Measurements from ENCODE around the gene CEP170B. TPM values are rescaled to one million over a fixed set of nuclear protein-coding genes. Genes with fewer than 3 reads are reported as not detected.
"Not testable (repeated sequence)": the region's sequence is repeated elsewhere in the genome, so short reads cannot be mapped to it uniquely, and the experiment has no call there.

The CEP170B gene
- total RNA-seq, 1 donor from 2014 or later, result 5.0 TPM

DNA sequence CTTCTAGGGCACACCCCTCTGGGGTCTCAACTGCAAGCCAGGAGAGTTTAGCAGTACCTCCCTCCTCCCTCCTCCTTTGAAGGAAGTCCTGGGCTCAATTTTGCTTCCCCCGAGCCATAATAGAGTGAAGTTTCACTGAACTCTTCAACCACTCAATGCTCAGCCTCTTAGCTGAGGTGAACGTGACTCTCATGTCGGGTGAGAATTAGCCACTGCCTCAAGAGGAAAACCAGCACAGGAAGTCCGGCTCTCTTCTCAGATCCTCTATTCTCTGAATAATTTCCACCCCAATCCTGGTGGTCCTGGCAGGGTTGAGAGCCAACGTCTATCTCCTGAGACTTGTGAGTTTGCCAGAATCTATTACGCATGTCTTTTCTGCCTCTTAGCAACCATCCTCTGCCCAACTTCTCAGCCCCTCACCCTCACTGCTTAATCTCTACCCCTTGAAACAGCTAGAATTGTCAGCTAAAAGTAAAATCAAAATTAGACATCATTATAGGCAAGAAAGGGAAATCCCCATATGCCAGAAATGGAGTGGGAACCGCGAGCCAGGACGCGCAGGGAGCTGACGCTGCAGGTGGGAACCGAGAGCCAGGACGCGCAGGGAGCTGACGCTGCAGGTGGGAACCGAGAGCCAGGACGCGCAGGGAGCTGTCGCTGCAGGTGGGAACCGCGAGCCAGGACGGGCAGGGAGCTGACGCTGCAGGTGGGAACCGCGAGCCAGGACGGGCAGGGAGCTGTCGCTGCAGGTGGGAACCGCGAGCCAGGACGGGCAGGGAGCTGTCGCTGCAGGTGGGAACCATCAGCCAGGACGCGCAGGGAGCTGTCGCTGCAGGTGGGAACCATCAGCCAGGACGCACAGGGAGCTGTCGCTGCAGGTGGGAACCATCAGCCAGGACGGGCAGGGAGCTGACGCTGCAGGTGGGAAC lies 39.8 kb downstream of the CEP170B start:
- intact Hi-C loops (cut with micrococcal nuclease), result not testable (repeated sequence)

DNA sequence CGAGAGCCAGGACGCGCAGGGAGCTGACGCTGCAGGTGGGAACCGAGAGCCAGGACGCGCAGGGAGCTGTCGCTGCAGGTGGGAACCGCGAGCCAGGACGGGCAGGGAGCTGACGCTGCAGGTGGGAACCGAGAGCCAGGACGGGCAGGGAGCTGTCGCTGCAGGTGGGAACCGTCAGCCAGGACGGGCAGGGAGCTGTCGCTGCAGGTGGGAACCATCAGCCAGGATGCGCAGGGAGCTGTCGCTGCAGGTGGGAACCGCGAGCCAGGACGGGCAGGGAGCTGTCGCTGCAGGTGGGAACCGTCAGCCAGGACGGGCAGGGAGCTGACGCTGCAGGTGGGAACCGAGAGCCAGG lies 40.5 kb downstream of the CEP170B start:
- intact Hi-C loops (cut with micrococcal nuclease), result not testable (repeated sequence)

DNA sequence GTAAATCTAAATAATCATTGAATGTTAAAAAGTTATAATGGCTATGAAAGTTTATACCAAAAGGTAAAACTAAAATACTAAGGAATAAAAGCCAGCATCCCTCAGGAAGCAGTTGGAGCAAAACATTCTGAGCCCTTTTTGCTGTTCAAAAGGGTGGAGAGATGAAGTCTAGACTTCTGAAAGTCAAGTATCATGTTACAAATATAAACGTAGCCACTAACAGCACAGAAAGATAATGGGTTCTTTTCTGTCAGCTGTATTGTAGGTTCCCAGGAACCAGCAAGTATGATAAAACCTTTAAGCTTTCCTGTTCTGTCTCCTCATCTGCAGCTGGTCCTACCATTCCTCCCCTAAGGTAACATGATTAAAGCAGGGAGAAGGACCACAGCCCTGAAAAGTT lies 43.2 kb downstream of the CEP170B start:
- intact Hi-C loops (cut with micrococcal nuclease), result no loop called here

DNA sequence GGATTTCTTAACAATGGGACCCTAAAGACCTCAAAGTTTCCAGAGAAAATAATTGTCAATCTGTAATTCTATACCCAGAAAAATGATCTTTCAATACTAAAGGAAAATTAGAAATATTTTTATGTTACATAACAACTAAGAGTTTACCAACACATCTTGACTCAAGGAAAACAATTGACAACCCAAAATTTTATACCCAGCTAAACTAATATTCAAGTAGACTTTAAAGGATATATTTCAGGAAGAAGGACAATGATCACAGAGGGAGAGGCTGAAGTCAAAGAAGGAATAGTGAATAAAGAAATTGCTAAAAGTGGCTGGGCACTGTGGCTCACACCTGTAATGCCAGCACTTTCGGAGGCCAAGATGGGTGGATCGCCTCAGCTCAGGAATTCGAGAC lies 47.0 kb downstream of the CEP170B start:
- intact Hi-C loops (cut with micrococcal nuclease), result no loop called here

DNA sequence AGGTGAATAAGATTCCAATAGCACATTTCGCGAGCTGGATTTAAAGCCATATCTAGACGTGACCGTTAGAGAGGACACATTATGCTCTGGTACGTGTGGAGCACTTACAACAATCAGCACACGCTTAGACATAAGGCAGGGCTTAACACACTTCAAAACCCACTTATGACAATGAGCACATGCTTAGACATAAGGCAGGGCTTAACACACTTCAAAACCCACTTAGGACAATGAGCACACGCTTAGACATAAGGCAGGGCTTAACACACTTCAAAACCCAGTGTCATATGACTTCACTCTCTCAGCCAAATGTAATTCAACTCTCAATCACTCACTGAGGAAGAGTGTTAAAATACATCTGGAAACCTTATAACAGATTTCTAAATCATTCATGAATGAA lies 48.4 kb downstream of the CEP170B start:
- intact Hi-C loops (cut with micrococcal nuclease), result no loop called here

DNA sequence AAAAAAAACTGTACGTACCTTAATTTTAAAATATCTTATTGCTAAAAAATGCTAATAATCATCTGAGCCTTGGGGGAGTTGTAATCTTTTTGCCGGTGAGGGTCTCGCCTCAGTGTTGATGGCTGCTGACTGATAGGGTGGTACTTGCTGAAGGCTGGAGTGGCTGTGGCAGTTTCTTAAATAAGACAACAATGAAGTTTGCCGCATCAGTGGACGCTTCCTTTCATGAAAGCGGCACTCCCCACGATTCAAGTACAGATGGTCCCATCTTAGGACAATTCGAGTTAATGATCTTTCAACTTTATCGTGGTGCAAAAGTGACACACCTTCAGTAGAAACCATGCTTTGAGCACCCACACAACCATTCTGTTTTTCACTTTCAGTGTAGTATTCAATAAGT lies 52.0 kb downstream of the CEP170B start:
- intact Hi-C loops (cut with micrococcal nuclease), result no loop called here

DNA sequence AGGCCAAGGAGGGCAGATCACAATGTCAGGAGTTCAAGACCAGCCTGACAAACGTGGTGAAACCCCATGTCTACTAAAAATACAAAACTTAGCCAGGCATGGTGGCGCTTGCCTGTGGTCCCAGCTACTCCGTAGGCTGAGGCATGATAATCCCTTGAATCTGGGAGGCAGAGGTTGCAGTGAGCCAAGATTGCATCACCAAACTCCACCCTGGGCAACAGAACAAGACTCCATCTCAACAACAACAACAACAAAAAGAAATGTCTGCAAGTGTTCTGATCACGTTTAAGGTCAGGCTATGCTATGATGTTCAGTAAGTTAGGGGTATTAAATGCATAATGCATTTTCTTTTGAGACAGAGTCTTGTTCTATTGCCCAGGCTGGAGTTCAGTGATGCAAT lies 52.9 kb downstream of the CEP170B start:
- intact Hi-C loops (cut with micrococcal nuclease), result no loop called here

DNA sequence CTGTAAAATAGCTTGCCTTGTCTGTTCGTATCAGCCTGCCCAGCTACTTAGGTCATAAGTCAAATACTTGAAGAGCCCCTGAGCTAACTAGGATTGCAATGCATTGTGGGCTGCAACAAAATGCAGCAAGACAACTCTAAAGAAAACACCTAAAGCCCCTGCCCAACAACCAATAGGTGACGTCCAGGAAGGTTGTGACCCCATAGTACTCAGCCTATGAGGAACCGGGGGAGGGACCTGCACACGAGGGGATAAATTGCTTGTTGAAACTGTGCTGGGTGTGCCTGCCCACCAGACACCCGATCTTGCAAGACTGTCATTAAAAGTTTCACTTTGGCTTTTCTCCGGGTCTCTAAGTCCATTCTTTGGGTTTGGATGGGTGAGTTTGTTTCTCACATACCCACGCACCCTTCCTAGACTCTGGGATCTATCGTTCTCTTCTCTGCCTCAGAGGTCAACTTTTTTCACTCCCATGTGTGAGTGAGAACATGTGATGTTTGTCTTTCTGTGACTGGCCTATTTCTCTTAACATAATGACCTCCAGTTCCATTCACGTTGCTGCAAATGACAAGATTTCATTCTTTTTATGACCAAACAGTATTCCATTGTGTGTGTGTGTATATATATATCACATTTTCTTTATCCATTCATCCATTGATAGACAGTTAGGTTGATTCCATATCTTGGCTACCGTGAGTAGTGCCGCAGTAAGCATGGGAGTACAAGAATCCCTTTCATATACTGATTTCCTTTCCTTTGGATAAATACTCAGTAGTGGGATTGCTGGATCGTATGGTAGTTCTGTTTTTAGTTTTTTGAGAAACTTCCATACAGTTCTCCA lies 54.3 kb downstream of the CEP170B start:
- intact Hi-C loops (cut with micrococcal nuclease), result not testable (repeated sequence)

DNA sequence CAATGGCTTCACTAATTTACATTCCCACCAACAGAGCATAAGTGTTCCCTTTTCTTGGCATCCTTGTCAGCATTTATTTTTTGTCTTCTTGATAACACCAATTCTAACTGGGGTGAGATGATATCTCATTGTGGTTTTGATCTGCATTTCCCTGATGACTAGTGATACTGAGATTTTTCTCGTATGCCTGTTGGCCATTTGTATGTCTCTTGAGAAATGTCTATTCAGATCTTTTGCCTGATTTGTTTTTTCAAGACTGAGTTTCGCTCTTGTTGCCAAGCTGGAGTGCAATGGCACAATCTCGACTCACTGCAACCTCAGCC lies 54.9 kb downstream of the CEP170B start:
- intact Hi-C loops (cut with micrococcal nuclease), result no loop called here

DNA sequence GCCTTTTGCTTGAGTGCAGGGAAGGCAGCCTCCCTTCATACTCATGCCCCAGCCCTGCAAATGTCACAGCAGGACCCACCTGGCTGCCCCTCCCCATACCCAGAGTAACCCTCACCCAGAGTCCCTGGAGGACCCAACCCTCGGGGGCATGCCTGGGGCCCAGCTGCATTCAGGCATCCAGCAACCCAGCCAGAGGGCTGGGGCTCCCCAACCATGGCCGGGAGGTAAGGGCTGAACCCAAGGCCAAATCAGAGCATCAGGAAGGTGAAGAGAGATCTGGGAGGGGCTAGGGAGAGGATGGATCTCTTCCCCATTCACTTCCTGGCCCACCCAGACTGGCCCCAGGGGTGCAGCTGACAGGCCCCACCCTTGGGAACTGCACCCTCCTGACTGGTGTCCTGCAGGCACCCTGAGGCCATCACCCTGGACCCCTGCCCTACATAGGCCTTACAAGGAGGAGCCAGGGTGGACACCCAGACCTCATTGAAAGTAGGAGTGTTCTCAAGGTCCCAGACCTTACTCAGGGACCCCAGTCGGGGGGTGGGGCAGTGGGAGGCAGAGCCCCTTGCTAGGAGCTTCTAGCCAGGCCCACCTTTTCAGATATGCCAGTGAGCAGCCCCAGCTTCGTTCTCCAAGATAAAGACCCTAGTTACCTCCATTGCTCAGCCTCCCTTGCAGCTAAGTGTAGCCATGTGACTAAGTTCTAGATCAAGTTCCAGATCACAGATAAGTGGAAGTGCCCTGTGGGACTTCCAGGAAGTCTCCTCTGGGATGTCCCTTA lies 58.8 kb downstream of the CEP170B start:
- intact Hi-C loops (cut with micrococcal nuclease), result loop anchor here (2.0 kb wide), 1 partner anchor 67 kb away; no protein-coding TSS in a partner anchor

DNA sequence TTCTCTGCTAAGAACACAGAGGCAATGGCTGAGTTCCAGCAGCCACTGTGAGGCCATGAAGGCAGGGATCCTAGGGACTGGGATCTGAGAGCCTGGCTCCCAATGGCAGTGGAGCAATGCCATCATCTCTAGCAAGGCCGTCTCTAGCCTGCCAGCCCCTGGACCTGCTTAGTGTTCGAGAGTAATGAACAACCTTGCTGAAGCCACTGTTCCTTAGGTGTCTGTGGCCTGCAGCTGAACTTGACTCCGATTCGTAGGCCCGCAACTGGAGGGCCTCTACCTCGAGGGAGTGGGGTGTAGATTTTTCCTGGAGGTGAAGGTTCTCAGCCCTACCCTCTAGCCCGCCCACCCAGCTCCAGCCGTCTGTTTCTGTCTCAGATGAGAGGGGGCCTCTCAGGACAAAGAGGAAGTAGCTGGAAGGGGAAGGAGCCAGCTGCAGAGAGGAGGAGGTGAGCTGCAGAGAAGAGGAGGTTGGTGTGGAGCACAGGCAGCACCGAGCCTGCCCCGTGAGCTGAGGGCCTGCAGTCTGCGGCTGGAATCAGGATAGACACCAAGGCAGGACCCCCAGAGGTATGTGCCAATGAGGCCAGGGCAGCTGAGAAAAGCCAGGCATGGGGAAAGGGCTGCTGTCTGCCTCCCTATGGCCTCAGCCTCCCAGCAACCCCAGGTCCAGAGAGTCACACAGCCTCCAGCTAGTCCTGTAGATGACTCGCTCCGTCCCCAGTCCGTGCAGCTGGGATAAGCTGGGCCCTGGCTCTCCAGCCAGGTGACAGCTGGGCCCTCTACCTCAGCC lies 59.5 kb downstream of the CEP170B start, which contains the start of gene PLD4:
Gene PLD4 (plus strand): TSS at position 459 of the 793 bp plus-strand sequence. CDS start 2,262 bp downstream, outside the sequence.
- intact Hi-C loops (cut with micrococcal nuclease), result loop anchor here (2.0 kb wide), 1 partner anchor 66 kb away; no protein-coding TSS in a partner anchor

DNA sequence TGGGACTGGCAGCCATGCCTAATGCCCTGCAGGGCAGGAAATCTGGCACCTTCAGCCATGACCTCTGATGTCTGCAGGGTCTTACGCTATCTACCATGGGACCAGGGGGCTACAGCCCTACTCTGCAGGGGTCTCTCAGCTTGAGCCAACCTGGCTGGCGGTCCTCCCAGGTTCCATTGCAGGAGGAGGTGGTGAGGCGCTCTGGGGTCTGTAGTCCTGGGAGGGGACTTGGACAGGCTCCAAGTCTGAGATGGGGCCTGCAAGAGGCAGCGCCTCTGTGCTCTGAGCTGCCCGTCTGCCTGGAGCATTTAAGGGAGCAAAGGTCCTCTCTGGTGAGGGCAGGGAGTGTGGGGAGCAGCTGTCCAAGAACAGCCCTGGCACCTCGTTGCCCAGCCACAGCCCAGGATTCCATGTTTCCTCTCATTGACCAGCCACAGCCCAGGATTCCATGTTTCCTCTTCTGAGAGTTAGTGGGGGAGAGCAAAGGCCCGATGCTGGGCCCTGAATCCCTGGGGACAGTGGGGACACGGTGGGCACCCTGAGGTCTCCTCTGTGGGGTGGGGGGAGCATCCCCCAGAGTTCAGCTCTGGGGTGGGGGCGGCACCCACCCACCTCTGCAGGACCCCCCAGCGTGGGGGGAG lies 60.3 kb downstream of the CEP170B start:
- intact Hi-C loops (cut with micrococcal nuclease), result loop anchor here (2.0 kb wide), 1 partner anchor 65 kb away; no protein-coding TSS in a partner anchor

DNA sequence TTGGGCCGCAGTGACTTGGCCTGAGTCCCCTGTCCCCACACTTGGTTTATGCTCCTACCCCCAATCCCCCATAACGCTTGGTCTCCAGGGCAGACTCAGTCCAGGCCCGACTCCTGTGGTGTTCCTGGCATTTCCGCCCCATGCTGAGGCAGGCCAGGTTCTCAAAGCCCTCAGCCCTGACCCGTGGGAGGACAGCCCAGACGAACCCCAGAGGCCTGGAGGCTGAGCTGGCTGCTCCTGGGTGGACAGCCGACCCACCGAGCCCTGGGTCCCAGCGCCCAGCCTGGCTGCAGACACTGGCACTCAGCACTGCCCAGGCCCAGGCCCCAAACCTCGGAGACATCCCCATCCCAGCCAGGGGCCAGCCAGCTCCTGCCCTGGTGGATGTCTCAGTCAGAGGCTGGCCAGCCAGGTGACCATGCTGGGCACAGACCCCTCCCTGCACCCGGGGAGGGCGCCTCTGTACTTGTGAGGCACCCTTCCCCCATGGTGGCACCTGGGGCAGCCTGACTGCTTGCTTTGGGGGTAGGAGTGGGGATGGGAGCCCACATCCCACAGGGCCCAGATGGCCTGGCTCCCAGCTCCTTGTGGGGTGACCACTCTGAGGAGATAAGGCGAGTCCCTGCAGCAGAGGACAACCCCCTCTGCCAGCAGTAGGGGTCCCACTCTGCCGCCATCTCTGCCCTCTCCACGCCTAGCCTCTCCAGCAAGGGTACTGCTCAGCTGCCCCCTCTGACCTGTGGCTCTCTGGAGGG lies 61.0 kb downstream of the CEP170B start:
- intact Hi-C loops (cut with micrococcal nuclease), result loop anchor here (2.0 kb wide), 1 partner anchor 65 kb away; no protein-coding TSS in a partner anchor

DNA sequence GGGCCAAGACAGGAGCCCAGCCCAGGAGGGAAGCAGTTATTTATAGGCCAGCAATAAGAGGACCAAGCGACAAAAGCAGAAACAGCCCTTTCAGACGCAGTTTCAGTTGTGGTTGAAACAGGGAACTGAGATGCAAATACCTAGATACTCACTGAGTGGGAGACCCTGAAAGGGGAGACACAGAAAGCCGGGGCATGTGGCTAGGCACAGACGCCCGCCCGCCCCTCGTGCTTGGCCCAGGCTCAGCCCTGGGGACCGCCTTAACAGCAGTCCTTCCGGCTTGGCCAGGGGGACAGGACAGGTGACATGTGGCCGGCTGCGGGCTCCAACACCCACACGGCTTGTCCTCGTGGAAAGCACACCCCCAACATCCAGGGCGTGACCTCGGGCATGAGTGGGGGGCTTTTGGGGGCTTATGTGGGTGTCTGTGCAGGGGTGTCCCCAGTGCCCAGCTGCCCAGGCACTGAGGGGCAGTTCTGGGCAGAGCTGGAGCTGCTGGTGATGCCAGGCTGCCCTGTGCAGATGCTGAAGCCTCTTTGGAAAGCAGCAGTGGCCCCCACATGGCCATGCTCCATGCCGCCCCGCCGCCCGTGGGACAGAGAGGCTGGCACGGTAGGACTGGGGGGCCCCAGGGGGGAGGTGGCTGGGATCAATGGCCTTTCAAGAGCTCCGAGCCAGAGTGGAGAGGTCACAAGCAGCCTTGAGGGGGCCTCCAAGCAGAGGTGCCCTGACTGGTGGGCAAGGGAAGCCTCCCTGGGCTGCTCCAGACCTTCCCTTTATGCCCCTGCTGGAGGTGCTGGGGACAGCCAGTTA lies 61.8 kb downstream of the CEP170B start:
- intact Hi-C loops (cut with micrococcal nuclease), result no loop called here

DNA sequence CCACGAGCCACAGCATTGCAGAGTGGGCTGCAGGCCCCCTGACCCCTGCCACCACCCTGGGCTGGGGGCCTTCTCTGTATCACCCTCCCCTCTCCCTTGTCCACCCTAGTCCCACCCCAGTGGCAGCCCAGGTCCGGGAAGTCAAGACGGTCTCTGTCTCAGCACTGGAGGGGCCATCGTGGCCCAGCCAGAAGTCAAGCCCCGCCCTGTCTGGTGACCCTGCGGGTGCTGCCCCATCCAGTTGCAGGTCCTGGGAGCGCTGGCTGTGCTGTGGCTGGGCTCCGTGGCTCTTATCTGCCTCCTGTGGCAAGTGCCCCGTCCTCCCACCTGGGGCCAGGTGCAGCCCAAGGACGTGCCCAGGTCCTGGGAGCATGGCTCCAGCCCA lies 62.4 kb downstream of the CEP170B start:
- intact Hi-C loops (cut with micrococcal nuclease), result no loop called here

DNA sequence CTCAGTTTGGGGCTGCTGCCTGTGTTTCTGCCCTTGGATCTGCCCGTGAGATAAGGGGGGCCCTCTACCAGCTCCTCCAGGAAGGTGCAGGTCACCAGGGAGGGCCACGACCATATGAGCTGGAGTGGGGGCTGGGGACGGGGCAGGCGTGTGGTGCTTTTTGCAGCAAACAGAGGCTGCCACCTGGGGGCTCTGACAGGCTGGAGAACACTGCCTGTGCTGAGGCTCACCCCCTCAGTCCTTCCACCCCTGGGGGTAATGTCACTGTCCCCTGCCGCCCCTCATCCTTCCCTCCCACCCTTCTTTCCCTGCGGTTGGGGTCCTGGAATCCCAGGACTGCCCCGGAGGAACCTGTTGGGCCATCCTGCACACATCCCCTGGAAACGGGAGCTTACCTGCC lies 62.8 kb downstream of the CEP170B start:
- intact Hi-C loops (cut with micrococcal nuclease), result no loop called here

DNA sequence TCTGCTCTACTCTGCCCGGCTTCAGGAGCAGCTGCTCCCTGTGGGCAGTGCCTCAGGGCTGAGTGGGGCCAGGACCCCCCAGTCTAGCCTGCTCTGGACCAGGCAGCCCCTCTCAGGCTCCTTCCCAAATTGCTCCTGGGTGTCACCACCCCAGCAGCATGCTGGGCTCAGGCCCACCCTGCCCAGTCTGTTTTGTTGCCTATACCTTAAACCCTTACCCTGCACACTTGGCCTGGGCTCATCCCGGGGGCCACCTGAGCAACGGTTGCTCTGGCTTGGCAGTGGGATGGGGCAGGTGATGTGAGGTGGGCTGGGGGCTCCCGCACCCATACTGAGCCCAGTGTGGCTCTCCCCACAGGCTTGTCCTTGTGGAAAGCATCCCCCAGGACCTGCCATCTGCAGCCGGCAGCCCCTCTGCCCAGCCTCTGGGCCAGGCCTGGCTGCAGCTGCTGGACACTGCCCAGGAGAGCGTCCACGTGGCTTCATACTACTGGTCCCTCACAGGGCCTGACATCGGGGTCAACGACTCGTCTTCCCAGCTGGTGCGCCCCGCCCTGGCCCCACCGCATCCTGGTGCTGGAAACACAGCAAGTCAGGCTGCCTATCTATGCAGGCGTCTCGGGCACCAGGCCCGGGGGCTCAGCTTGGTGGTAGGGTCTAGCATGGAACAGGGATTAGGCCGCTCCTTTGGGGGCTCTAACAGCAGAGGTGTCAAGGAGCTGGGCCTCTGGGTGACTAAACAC lies 63.5 kb downstream of the CEP170B start:
- intact Hi-C loops (cut with micrococcal nuclease), result no loop called here
